HepG2 (cell line): ENCODE measurements around the gene KCNQ1OT1. TPM values are rescaled to one million over a fixed set of nuclear protein-coding genes. Genes with fewer than 3 reads are reported as not detected.
A peak's percentile ranks its signal among the peaks of the same experiment; 100 is the strongest.

ENCODE experiments used
- ATAC-seq: fragments of 200-7000 bp; cut with Tn5 transposase; 3 replicates; pipeline ENCODE4 v1.9.1; 2020; ENCODE audit warnings: mild to moderate bottlenecking, moderate library complexity
- BruUV-seq: library from RNA; stranded (reverse); fragments of 400-500 nt; replicated peaks from 2 replicates; lab custom pipeline; 2021; lab: Mats Ljungman, UMichigan
- CTCF ChIA-PET: fragments of 300-600 bp; formaldehyde crosslinking; extraction: SDS; loops from one replicate; lab custom pipeline; 2021; ENCODE audit warnings: low total read pairs, inconsistent platforms, low intra/inter-chr PET ratio; lab: Yijun Ruan, JAX
- POLR2A ChIA-PET: fragments of 350-600 bp; sonication (Branson Sonifier 250); formaldehyde crosslinking; loops from one replicate; lab custom pipeline; 2020; ENCODE audit warnings: antibody characterized with exemption, inconsistent platforms; lab: Yijun Ruan, JAX
- DNase-seq: peaks from one replicate; pipeline ENCODE4 v3.0.0-alpha.2; 2015; ENCODE audit warnings: low spot score
- FAIRE-seq: peaks from 3 replicates; lab custom pipeline; 2011; peaks lifted over from hg19 to GRCh38; lab: Jason Lieb, UNC
- H2AFZ ChIP-seq: one replicate; pipeline ENCODE4 v1.6.1; 2011; ENCODE audit warnings: low read length, inconsistent platforms
- H3K27ac ChIP-seq: fragments of 300-600 bp; 3 replicates; pipeline ENCODE4 v1.8.0; 2011; ENCODE audit warnings: mixed run types, mild to moderate bottlenecking, mixed read lengths, low read length, inconsistent platforms; ENCODE audit not compliant: insufficient read depth; ENCODE audit errors: extremely low read length
- H3K27me3 ChIP-seq, 2 experiments: fragments of 200-600 bp in 1 of 2; 2 replicates in 1 of 2; 3 replicates in 1 of 2; pipeline versions ENCODE4 v1.6.0 to v1.8.0; 2011; ENCODE audit warnings: low read length in 2 of 2, mild to moderate bottlenecking in 2 of 2, moderate library complexity in 2 of 2, inconsistent platforms in 1 of 2; ENCODE audit not compliant: insufficient read depth in 2 of 2, control insufficient read depth in 1 of 2
- H3K36me3 ChIP-seq, 2 experiments: fragments of 200-600 bp in 1 of 2; replicated peaks in 1 of 2; 2 replicates in 1 of 2; 3 replicates in 1 of 2; pipeline versions ENCODE4 v1.5.1 to v1.8.0; 2011; ENCODE audit warnings: low read length in 2 of 2, inconsistent platforms in 1 of 2; ENCODE audit not compliant: insufficient read depth in 2 of 2, control insufficient read depth in 1 of 2
- H3K4me1 ChIP-seq: 2 replicates; pipeline ENCODE4 v1.5.1; 2012; ENCODE audit warnings: low read length, inconsistent platforms; ENCODE audit not compliant: insufficient read depth
- H3K4me2 ChIP-seq: 2 replicates; pipeline ENCODE4 v1.6.0; 2011; ENCODE audit warnings: low read depth, low read length, inconsistent platforms
- H3K4me3 ChIP-seq, 3 experiments: fragments of 200-600 bp in 1 of 3; sonication (generic), shearing (Covaris generic) in 1 of 3; replicated peaks in 1 of 3; 2 replicates each; pipeline ENCODE4 v1.5.1; 2011 to 2016; ENCODE audit warnings: low read length in 3 of 3, inconsistent platforms in 2 of 3, low read depth in 2 of 3, mild to moderate bottlenecking in 2 of 3, control low read depth in 1 of 3, mixed read lengths in 1 of 3; ENCODE audit not compliant: insufficient read depth in 1 of 3
- H3K79me2 ChIP-seq: one replicate; pipeline ENCODE4 v1.6.1; 2011; ENCODE audit warnings: low read length, inconsistent platforms; ENCODE audit not compliant: insufficient read depth
- H3K9ac ChIP-seq: 2 replicates; pipeline ENCODE4 v1.6.0; 2011; ENCODE audit warnings: mild to moderate bottlenecking, low read depth, low read length, inconsistent platforms; ENCODE audit not compliant: insufficient read depth
- H3K9me3 ChIP-seq: 2 replicates; pipeline ENCODE4 v1.5.1; 2012; ENCODE audit warnings: mild to moderate bottlenecking, low read length
- H4K20me1 ChIP-seq: 2 replicates; pipeline ENCODE4 v1.6.0; 2011; ENCODE audit warnings: inconsistent platforms, mild to moderate bottlenecking, low read length, moderate library complexity; ENCODE audit not compliant: insufficient read depth
- GATAD2A ChIP-seq: IDR thresholded peaks from 2 replicates; pipeline ENCODE4 v1.6.1; 2016
- HNF4A ChIP-seq: sonication (generic); formaldehyde crosslinking; IDR thresholded peaks from 2 replicates; pipeline ENCODE4 v1.4.0; 2020; ENCODE audit warnings: missing genetic modification reagents
- HNF4G ChIP-seq, 2 experiments: sonication (generic) in 1 of 2; formaldehyde crosslinking in 1 of 2; IDR thresholded peaks; 2 replicates each; pipeline versions ENCODE4 v1.4.0 to v1.6.1; 2011 to 2020; ENCODE audit warnings: borderline replicate concordance in 2 of 2, low read depth in 2 of 2, mild to moderate bottlenecking in 2 of 2, low read length in 1 of 2, missing genetic modification reagents in 1 of 2, moderate library complexity in 1 of 2
- MAFK ChIP-seq, 2 experiments: IDR thresholded peaks in 1 of 2; conservative IDR thresholded peaks in 1 of 2; 2 replicates each; pipeline ENCODE4 v1.6.1; 2011; ENCODE audit warnings: improper control_type of control experiment in 2 of 2, low read length in 2 of 2
- PAX8 ChIP-seq: sonication (generic); formaldehyde crosslinking; IDR thresholded peaks from 2 replicates; pipeline ENCODE4 v1.8.0; 2022; ENCODE audit warnings: mild to moderate bottlenecking, missing genetic modification reagents, borderline replicate concordance
- POLR2AphosphoS5 ChIP-seq: IDR thresholded peaks from 2 replicates; pipeline ENCODE4 v1.6.1; 2012; ENCODE audit warnings: low read depth, low read length
- RBM22 ChIP-seq: fragments of 200-400 bp; formaldehyde crosslinking; optimal IDR thresholded peaks from 2 replicates; pipeline ENCODE3; 2017; ENCODE audit warnings: mild to moderate bottlenecking, low read length, moderate library complexity
- WGBS: methylation state at CpG from one replicate; pipeline ENCODE4 v1.1.6; 2017; ENCODE audit warnings: low lambda C conversion rate; 5-methylcytosine and 5-hydroxymethylcytosine counted together
- in situ Hi-C: cut with HindIII; loops from 2 replicates; pipeline ENCODE4 v1.10.0; 2017; ENCODE audit warnings: low pct_unique_long_range_greater_than_20kb; ENCODE audit not compliant: extremely low pct_ligation_motif_present
- intact Hi-C: fragments of 100-400 bp; cut with micrococcal nuclease; formaldehyde crosslinking; loops from one replicate; pipeline ENCODE4 v1.10.0; 2022; ENCODE audit not compliant: unreplicated experiment
- polyA plus RNA-seq, 8 experiments: library from polyadenylated mRNA; depleted of rRNA in 3 of 8; stranded (reverse) in 7 of 8; unstranded in 1 of 8; fragments of >200 nt; fragmentation: Illumina TruSeq in 4 of 8; extraction: Trizol in 4 of 8; gene quantifications; 2 replicates each; pipeline versions ENCODE4 v1.2.1 to v1.2.3, GENCODE V29; 2011 to 2016; ENCODE audit warnings: low read depth in 4 of 8, missing spikeins in 1 of 8, mixed read lengths in 1 of 8; ENCODE audit not compliant: insufficient read depth in 1 of 8
- total RNA-seq, 5 experiments: library from RNA; depleted of rRNA; stranded (reverse); fragments of >200 nt; fragmentation: Illumina TruSeq; extraction: Trizol; gene quantifications; 2 replicates each; pipeline ENCODE4 v1.2.3, GENCODE V29; 2016; ENCODE audit warnings: low read depth in 1 of 5
- TF ChIP-seq, protein P1 (sequence below): sonication (generic); formaldehyde crosslinking; conservative IDR thresholded peaks from 2 replicates; pipeline ENCODE4 v1.8.0; 2022; ENCODE audit warnings: mild to moderate bottlenecking, moderate library complexity, missing genetic modification reagents
- TF ChIP-seq, protein P2 (sequence below): sonication (generic); formaldehyde crosslinking; IDR thresholded peaks from 2 replicates; pipeline ENCODE4 v1.4.0; 2020; ENCODE audit warnings: missing genetic modification reagents
- TF ChIP-seq, protein P3 (sequence below), 2 experiments: fragments of 450-650 bp in 1 of 2; sonication (generic) in 1 of 2; formaldehyde crosslinking in 1 of 2; IDR thresholded peaks; 2 replicates each; pipeline versions ENCODE4 v1.6.1 to v1.8.0; 2016 to 2022; ENCODE audit warnings: antibody characterized with exemption in 1 of 2, mild to moderate bottlenecking in 1 of 2, missing genetic modification reagents in 1 of 2

KCNQ1OT1 gene
- total and polyA plus RNA-seq, 2 of the 13 experiments (the other 11 are each of a cell fraction or from before 2014, with no cell fraction given): 1.3 to 18.9 TPM

DNA sequence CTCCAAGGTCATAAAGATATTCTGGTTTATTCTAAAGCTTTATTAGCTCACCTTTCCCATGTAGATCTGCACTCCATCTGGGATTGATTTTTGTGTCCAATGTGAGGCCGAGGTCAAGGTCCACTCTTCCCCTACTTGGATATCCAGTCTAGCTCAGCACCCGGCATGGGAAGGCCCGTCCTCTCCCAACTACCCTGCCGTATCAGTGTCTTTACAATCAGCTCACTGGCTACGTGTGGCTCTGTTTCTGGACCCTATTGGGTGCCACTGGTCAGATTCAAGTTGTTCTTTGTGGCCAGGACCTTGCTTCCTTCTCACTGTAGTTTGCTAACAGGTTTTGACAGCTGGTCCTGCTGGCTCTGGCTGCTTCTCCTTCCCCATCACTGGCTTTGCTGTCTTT, 30.9 kb downstream of the KCNQ1OT1 start:
- no peak overlapping the region for H3K4me2 ChIP-seq
- peaks cover 99% of the 10 kb centered on the region for H4K20me1 ChIP-seq
- BruUV-seq: no TSS peak
- FAIRE-seq (no peak), DNase-seq (no peak), ATAC-seq (peak; percentile 4; the same call in 1 of the 3 replicates)
- H3K27me3 ChIP-seq: no peaks in the 10 kb centered on the region
- peaks cover 35 to 97% of the 10 kb centered on the region in 2 experiments for H3K36me3 ChIP-seq
- no peak overlapping the region for H3K9ac ChIP-seq
- CTCF ChIA-PET: no interaction called here
- no peaks in the 10 kb centered on the region for H3K9me3 ChIP-seq
- in situ Hi-C loops (loop anchor here (10.0 kb wide), 1 partner anchor 134 kb away; no protein-coding TSS in a partner anchor), intact Hi-C loops (no loop called here)
- peaks cover 97% of the 10 kb centered on the region for H3K4me1 ChIP-seq
- H3K27ac ChIP-seq: no peak overlapping the region
- H3K79me2 ChIP-seq: peaks cover 92% of the 10 kb centered on the region
- H2AFZ ChIP-seq: no peak overlapping the region
- POLR2A ChIA-PET: interaction anchor here (1.2 kb wide), 1 partner anchor 16 kb away, joined by 5 read pairs; no protein-coding TSS in a partner anchor
- 76% methylated on average over 5 of the region's 5 CpGs for WGBS
- no peak overlapping the region for H3K4me3 ChIP-seq
- TF ChIP-seq RBM22 (peak; percentile 81), MAFK (conservative IDR thresholded peaks at IDR 0.05 in 1 of 2, IDR thresholded peaks at IDR 0.05 in 1 of 2; ENCODE audit: low read length in 2 of 2) (no peak), GATAD2A (CRISPR knock-in tag) (0 out of 2 replicates have a peak, but pooled peaks have one; percentile 17), PAX8 (CRISPR knock-in tag) (no peak), HNF4A (CRISPR knock-in tag) (peak; percentile 58), HNF4G (IDR thresholded peaks at IDR 0.05; ENCODE audit: borderline replicate concordance, low read depth, low read length) (peak; percentile 45; the same call in 1 of the 2 replicates), HNF4G (CRISPR knock-in tag; IDR thresholded peaks at IDR 0.05; ENCODE audit: borderline replicate concordance, low read depth) (no peak), POLR2AphosphoS5 (0 out of 2 replicates have a peak, but pooled peaks have one; percentile 20)
- TF ChIP-seq, protein P1, sequence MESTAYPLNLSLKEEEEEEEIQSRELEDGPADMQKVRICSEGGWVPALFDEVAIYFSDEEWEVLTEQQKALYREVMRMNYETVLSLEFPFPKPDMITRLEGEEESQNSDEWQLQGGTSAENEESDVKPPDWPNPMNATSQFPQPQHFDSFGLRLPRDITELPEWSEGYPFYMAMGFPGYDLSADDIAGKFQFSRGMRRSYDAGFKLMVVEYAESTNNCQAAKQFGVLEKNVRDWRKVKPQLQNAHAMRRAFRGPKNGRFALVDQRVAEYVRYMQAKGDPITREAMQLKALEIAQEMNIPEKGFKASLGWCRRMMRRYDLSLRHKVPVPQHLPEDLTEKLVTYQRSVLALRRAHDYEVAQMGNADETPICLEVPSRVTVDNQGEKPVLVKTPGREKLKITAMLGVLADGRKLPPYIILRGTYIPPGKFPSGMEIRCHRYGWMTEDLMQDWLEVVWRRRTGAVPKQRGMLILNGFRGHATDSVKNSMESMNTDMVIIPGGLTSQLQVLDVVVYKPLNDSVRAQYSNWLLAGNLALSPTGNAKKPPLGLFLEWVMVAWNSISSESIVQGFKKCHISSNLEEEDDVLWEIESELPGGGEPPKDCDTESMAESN (CRISPR knock-in tag): no peak
- TF ChIP-seq, protein P2, sequence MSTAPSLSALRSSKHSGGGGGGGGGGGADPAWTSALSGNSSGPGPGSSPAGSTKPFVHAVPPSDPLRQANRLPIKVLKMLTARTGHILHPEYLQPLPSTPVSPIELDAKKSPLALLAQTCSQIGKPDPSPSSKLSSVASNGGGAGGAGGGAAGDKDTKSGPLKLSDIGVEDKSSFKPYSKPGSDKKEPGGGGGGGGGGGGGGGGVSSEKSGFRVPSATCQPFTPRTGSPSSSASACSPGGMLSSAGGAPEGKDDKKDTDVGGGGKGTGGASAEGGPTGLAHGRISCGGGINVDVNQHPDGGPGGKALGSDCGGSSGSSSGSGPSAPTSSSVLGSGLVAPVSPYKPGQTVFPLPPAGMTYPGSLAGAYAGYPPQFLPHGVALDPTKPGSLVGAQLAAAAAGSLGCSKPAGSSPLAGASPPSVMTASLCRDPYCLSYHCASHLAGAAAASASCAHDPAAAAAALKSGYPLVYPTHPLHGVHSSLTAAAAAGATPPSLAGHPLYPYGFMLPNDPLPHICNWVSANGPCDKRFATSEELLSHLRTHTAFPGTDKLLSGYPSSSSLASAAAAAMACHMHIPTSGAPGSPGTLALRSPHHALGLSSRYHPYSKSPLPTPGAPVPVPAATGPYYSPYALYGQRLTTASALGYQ (CRISPR knock-in tag): no peak
- TF ChIP-seq, protein P3, sequence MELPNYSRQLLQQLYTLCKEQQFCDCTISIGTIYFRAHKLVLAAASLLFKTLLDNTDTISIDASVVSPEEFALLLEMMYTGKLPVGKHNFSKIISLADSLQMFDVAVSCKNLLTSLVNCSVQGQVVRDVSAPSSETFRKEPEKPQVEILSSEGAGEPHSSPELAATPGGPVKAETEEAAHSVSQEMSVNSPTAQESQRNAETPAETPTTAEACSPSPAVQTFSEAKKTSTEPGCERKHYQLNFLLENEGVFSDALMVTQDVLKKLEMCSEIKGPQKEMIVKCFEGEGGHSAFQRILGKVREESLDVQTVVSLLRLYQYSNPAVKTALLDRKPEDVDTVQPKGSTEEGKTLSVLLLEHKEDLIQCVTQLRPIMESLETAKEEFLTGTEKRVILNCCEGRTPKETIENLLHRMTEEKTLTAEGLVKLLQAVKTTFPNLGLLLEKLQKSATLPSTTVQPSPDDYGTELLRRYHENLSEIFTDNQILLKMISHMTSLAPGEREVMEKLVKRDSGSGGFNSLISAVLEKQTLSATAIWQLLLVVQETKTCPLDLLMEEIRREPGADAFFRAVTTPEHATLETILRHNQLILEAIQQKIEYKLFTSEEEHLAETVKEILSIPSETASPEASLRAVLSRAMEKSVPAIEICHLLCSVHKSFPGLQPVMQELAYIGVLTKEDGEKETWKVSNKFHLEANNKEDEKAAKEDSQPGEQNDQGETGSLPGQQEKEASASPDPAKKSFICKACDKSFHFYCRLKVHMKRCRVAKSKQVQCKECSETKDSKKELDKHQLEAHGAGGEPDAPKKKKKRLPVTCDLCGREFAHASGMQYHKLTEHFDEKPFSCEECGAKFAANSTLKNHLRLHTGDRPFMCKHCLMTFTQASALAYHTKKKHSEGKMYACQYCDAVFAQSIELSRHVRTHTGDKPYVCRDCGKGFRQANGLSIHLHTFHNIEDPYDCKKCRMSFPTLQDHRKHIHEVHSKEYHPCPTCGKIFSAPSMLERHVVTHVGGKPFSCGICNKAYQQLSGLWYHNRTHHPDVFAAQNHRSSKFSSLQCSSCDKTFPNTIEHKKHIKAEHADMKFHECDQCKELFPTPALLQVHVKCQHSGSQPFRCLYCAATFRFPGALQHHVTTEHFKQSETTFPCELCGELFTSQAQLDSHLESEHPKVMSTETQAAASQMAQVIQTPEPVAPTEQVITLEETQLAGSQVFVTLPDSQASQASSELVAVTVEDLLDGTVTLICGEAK (IDR thresholded peaks at IDR 0.05): no peak
- TF ChIP-seq, protein P3 (CRISPR knock-in tag; IDR thresholded peaks at IDR 0.05): peak; percentile 18; the same call in 1 of the 2 replicates
